K562 (cell line): ENCODE measurements around the gene DENND6A. TPM values are rescaled to one million over a fixed set of nuclear protein-coding genes. Genes with fewer than 3 reads are reported as not detected.

Source experiments
- ATAC-seq: fragments of 200-7000 bp; cut with Tn5 transposase; 3 replicates; pipeline ENCODE4 v1.9.1; 2020; ENCODE audit warnings: moderate library complexity
- BruUV-seq: library from RNA; stranded (reverse); fragments of 400-500 nt; replicated peaks from 2 replicates; lab custom pipeline; 2021; lab: Mats Ljungman, UMichigan
- CTCF ChIA-PET: fragments of 300-600 bp; formaldehyde crosslinking; extraction: SDS; loops from one replicate; lab custom pipeline; 2021; ENCODE audit warnings: low intra/inter-chr PET ratio; lab: Yijun Ruan, JAX
- POLR2A ChIA-PET: fragments of 300-600, 350-650 bp; sonication (Branson Sonifier 250); formaldehyde crosslinking; extraction: SDS; loops from one replicate; lab custom pipeline; 2021; ENCODE audit warnings: antibody characterized with exemption, inconsistent platforms; lab: Yijun Ruan, JAX
- DNase-seq, 4 experiments: peaks; one replicate each; pipeline versions ENCODE4 v3.0.0 to v3.0.0-alpha.2; 2011 to 2018; ENCODE audit warnings: low spot score in 3 of 4, mixed read lengths in 3 of 4; ENCODE audit errors: extremely low read depth in 1 of 4
- FAIRE-seq: peaks from 2 replicates; lab custom pipeline; 2011; peaks lifted over from hg19 to GRCh38; lab: Jason Lieb, UNC
- H2AFZ ChIP-seq: 2 replicates; pipeline ENCODE4 v1.6.0; 2011; ENCODE audit warnings: low read depth, low read length, control low read depth, inconsistent platforms
- H3K27ac ChIP-seq: fragments of 200-600 bp; 3 replicates; pipeline ENCODE4 v1.8.0; 2011; ENCODE audit warnings: low read depth, mild to moderate bottlenecking, control low read depth, inconsistent platforms, low read length, moderate library complexity, mixed read lengths; ENCODE audit errors: extremely low read depth
- H3K27me3 ChIP-seq, 2 experiments: fragments of 300-600 bp in 1 of 2; 2 replicates in 1 of 2; 3 replicates in 1 of 2; pipeline versions ENCODE4 v1.6.0 to v1.8.0; 2011; ENCODE audit warnings: inconsistent platforms in 2 of 2, low read length in 2 of 2, mild to moderate bottlenecking in 1 of 2, mixed read lengths in 1 of 2, moderate library complexity in 1 of 2; ENCODE audit not compliant: control insufficient read depth in 2 of 2, insufficient read depth in 2 of 2
- H3K36me3 ChIP-seq: fragments of 300-600 bp; 3 replicates; pipeline ENCODE4 v1.8.0; 2011; ENCODE audit warnings: mild to moderate bottlenecking, low read length, inconsistent platforms; ENCODE audit not compliant: control insufficient read depth, insufficient read depth
- H3K4me1 ChIP-seq, 2 experiments: fragments of 200-600 bp in 1 of 2; replicated peaks in 1 of 2; 2 replicates in 1 of 2; 3 replicates in 1 of 2; pipeline versions ENCODE4 v1.5.1 to v1.8.0; 2011; ENCODE audit warnings: inconsistent platforms in 2 of 2, low read length in 2 of 2, mild to moderate bottlenecking in 1 of 2, mixed read lengths in 1 of 2, moderate library complexity in 1 of 2; ENCODE audit not compliant: control insufficient read depth in 2 of 2, insufficient read depth in 2 of 2
- H3K4me2 ChIP-seq: 2 replicates; pipeline ENCODE4 v1.6.1; 2011; ENCODE audit warnings: low read length, control low read depth, inconsistent platforms, mixed read lengths; ENCODE audit not compliant: insufficient read depth
- H3K4me3 ChIP-seq: fragments of 200-600 bp; sonication (generic), shearing (Covaris generic); 2 replicates; pipeline ENCODE4 v1.5.1; 2016; ENCODE audit warnings: control low read depth, inconsistent platforms
- H3K79me2 ChIP-seq: fragments of 200-600 bp; 3 replicates; pipeline ENCODE4 v1.8.0; 2011; ENCODE audit warnings: low read length, inconsistent platforms; ENCODE audit not compliant: control insufficient read depth, insufficient read depth
- H3K9ac ChIP-seq, 2 experiments: 2 replicates each; pipeline versions ENCODE4 v1.6.0 to v1.6.1; 2011; ENCODE audit warnings: low read depth in 2 of 2, low read length in 2 of 2, control low read depth in 1 of 2, inconsistent platforms in 1 of 2, mild to moderate bottlenecking in 1 of 2, mixed read lengths in 1 of 2; ENCODE audit not compliant: insufficient read depth in 1 of 2
- H3K9me1 ChIP-seq: one replicate; pipeline ENCODE4 v1.6.0; 2011; ENCODE audit warnings: inconsistent platforms, mild to moderate bottlenecking, low read length, moderate library complexity; ENCODE audit not compliant: control insufficient read depth, insufficient read depth
- H3K9me3 ChIP-seq: replicated peaks from 2 replicates; pipeline ENCODE4 v1.5.1; 2011; ENCODE audit warnings: low read depth, low read length, inconsistent platforms; ENCODE audit not compliant: control insufficient read depth, insufficient read depth
- H4K20me1 ChIP-seq: replicated peaks from 2 replicates; pipeline ENCODE4 v1.6.1; 2011; ENCODE audit warnings: low read length, inconsistent platforms, mixed read lengths; ENCODE audit not compliant: control insufficient read depth, insufficient read depth
- BRD4 ChIP-seq: fragments of 200-600 bp; sonication (generic); IDR thresholded peaks from 2 replicates; pipeline ENCODE4 v1.6.1; 2017; ENCODE audit warnings: inconsistent platforms
- CREBBP ChIP-seq: IDR thresholded peaks from one replicate; pipeline ENCODE4 v1.6.1; 2012; ENCODE audit warnings: low read depth, mild to moderate bottlenecking, control low read depth, inconsistent platforms, low read length
- HOMEZ ChIP-seq: fragments of 250-450 bp; sonication (Bioruptor Pico); IDR thresholded peaks from 2 replicates; pipeline ENCODE4 v1.4.0; 2020; ENCODE audit warnings: mild to moderate bottlenecking, moderate library complexity
- NCOR1 ChIP-seq: fragments of 450-650 bp; IDR thresholded peaks from 2 replicates; pipeline ENCODE4 v1.6.1; 2016; ENCODE audit warnings: mild to moderate bottlenecking, moderate library complexity
- REST ChIP-seq, 2 experiments: fragments of 450-650 bp; formaldehyde crosslinking in 1 of 2; IDR thresholded peaks; 2 replicates each; pipeline versions ENCODE4 v1.4.0 to v1.6.1; 2014 to 2020; ENCODE audit warnings: mild to moderate bottlenecking in 2 of 2, borderline replicate concordance in 1 of 2, low read depth in 1 of 2
- TEAD4 ChIP-seq, 2 experiments: sonication (generic) in 1 of 2; formaldehyde crosslinking in 1 of 2; IDR thresholded peaks; 2 replicates each; pipeline versions ENCODE4 v1.6.1 to v1.8.0; 2012 to 2022; ENCODE audit warnings: borderline replicate concordance in 1 of 2, inconsistent platforms in 1 of 2, low read length in 1 of 2, mild to moderate bottlenecking in 1 of 2, missing genetic modification reagents in 1 of 2
- UBTF ChIP-seq, 2 experiments: IDR thresholded peaks; 2 replicates each; pipeline ENCODE4 v1.6.1; 2012; ENCODE audit warnings: improper control_type of control experiment in 2 of 2, low read depth in 2 of 2, low read length in 2 of 2, borderline replicate concordance in 1 of 2
- WGBS: fragments of 100-300 bp; shearing (Covaris generic); methylation state at CpG from one replicate; pipeline ENCODE4 v1.1.6; 2016; ENCODE audit warnings: low coverage, mixed read lengths; ENCODE audit not compliant: insufficient coverage; ENCODE audit errors: missing lambda C conversion rate; 5-methylcytosine and 5-hydroxymethylcytosine counted together
- in situ Hi-C: fragments of 300-500 bp; cut with MboI; formaldehyde crosslinking; loops from 4 replicates; pipeline ENCODE4 v1.15.0; 2018; ENCODE audit warnings: inconsistent platforms, mixed read lengths
- intact Hi-C: fragments of 100-400 bp; cut with micrococcal nuclease; formaldehyde crosslinking; loops from 2 replicates; pipeline ENCODE4 v1.14.2; 2022
- polyA plus RNA-seq, 8 experiments: library from polyadenylated mRNA; depleted of rRNA in 4 of 8; stranded (reverse) in 5 of 8; unstranded in 3 of 8; fragments of >200 nt; fragmentation: Nextera tagmentation in 2 of 8; fragmentation: Illumina TruSeq in 1 of 8; extraction: Ambion mirVana in 2 of 8; extraction: Trizol in 1 of 8; gene quantifications; 2 replicates each; pipeline versions ENCODE4 v1.2.1 to v1.2.3, GENCODE V29; 2011 to 2014; ENCODE audit warnings: inconsistent platforms in 1 of 8, missing spikeins in 1 of 8
- total RNA-seq, 7 experiments: library from RNA; depleted of rRNA in 6 of 7; stranded (reverse); fragments of >200 nt in 6 of 7; fragmentation: Illumina TruSeq in 2 of 7; extraction: Trizol in 2 of 7; gene quantifications; 2 replicates each; pipeline versions ENCODE4 v1.2.1 to v1.2.3, GENCODE V29; 2011 to 2021; ENCODE audit warnings: low replicate concordance in 1 of 7

Gene DENND6A
- total and polyA plus RNA-seq, 9 of the 15 experiments (the other 6 are each of a cell fraction or from before 2014, with no cell fraction given), result 1.5 to 12.7 (median 7.1) TPM

- POLR2A ChIA-PET, result interaction anchor here (0.6 to 2.1 kb wide), 21 partner anchors 8 to 259 kb away, joined by 3 to 7 read pairs (median 3); partner anchors contain the start of genes PDE12 and SLMAP
- CTCF ChIA-PET, result no interaction called here
- WGBS, result 0% methylated on average over 10 of the region's 31 CpGs
- BruUV-seq, result TSS peak; percentile 59
- H3K4me1 ChIP-seq, result peaks cover 15 to 16% of the 10 kb centered on the region in 2 experiments; a peak in 4 of 5 replicates
- DNase-seq, result peak; percentile 34 to 65 (median 36)
- H3K27ac ChIP-seq, result peak overlapping the region; percentile 97
- no peaks in the 10 kb centered on the region for H3K27me3 ChIP-seq
- intact Hi-C loops, result loop anchor here (2.0 to 5.0 kb wide), 3 partner anchors 40 to 158 kb away; partner anchors contain the start of genes DENND6A and PDE12
- H3K4me2 ChIP-seq, result peak overlapping the region; percentile 92
- in situ Hi-C loops, result no loop called here
- peak overlapping the region; percentile 98 to 99 for H3K9ac ChIP-seq
- peaks cover 68% of the 10 kb centered on the region for H3K79me2 ChIP-seq
- H3K4me3 ChIP-seq, result peak overlapping the region; percentile 85
- no peaks in the 10 kb centered on the region for H3K9me3 ChIP-seq
- peak overlapping the region; percentile 78; the same call in 1 of the 2 replicates for H2AFZ ChIP-seq
- no peaks in the 10 kb centered on the region for H3K9me1 ChIP-seq
- no peak for FAIRE-seq
- H4K20me1 ChIP-seq, result peaks cover 12% of the 10 kb centered on the region
- H3K36me3 ChIP-seq, result peaks cover 28% of the 10 kb centered on the region; the same call in 1 of the 3 replicates
- peak; percentile 60 for ATAC-seq
- TF ChIP-seq NCOR1 (peak; percentile 3; the same call in 1 of the 2 replicates), REST (IDR thresholded peaks at IDR 0.05; ENCODE audit: borderline replicate concordance) (no peak), REST (CRISPR knock-in tag; IDR thresholded peaks at IDR 0.05; ENCODE audit: low read depth) (no peak), HOMEZ (CRISPR knock-in tag) (no peak), CREBBP (no peak), TEAD4 (IDR thresholded peaks at IDR 0.05; ENCODE audit: low read length) (0 out of 2 replicates have a peak, but pooled peaks have one; percentile 8), TEAD4 (CRISPR knock-in tag; IDR thresholded peaks at IDR 0.05; ENCODE audit: borderline replicate concordance) (no peak), BRD4 (0 out of 2 replicates have a peak, but pooled peaks have one; percentile 47), UBTF (IDR thresholded peaks at IDR 0.05; ENCODE audit: borderline replicate concordance in 1 of 2, low read depth in 2 of 2, low read length in 2 of 2) (peak in 1 of 2 experiments; percentile 91; a peak in 2 of 4 replicates)
Observed at GRCh38 chr3:57596495-57597126, 96.3 kb downstream of the DENND6A start.
